Fibroblast of skin of abdomen (primary cell): Measurements from ENCODE around the gene ARHGAP44. TPM values are rescaled to one million over a fixed set of nuclear protein-coding genes. Genes with fewer than 3 reads are reported as not detected.

Experiments
- DNase-seq: peaks from one replicate; pipeline ENCODE4 v3.0.0-alpha.2; 2013
- polyA plus RNA-seq, 2 experiments: library from polyadenylated mRNA; unstranded; fragments of 120-200 nt; gene quantifications; one replicate each; pipeline ENCODE4 v1.2.1, GENCODE V29; 2013; ENCODE audit not compliant: insufficient read length in 2 of 2

Gene ARHGAP44, protein sequence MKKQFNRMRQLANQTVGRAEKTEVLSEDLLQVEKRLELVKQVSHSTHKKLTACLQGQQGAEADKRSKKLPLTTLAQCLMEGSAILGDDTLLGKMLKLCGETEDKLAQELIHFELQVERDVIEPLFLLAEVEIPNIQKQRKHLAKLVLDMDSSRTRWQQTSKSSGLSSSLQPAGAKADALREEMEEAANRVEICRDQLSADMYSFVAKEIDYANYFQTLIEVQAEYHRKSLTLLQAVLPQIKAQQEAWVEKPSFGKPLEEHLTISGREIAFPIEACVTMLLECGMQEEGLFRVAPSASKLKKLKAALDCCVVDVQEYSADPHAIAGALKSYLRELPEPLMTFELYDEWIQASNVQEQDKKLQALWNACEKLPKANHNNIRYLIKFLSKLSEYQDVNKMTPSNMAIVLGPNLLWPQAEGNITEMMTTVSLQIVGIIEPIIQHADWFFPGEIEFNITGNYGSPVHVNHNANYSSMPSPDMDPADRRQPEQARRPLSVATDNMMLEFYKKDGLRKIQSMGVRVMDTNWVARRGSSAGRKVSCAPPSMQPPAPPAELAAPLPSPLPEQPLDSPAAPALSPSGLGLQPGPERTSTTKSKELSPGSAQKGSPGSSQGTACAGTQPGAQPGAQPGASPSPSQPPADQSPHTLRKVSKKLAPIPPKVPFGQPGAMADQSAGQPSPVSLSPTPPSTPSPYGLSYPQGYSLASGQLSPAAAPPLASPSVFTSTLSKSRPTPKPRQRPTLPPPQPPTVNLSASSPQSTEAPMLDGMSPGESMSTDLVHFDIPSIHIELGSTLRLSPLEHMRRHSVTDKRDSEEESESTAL
- polyA plus RNA-seq (2013, experiment 1 of 2; ENCODE audit: insufficient read length), result 1.2 TPM
- polyA plus RNA-seq (2013, experiment 2 of 2; ENCODE audit: insufficient read length), result 1.7 TPM

DNA sequence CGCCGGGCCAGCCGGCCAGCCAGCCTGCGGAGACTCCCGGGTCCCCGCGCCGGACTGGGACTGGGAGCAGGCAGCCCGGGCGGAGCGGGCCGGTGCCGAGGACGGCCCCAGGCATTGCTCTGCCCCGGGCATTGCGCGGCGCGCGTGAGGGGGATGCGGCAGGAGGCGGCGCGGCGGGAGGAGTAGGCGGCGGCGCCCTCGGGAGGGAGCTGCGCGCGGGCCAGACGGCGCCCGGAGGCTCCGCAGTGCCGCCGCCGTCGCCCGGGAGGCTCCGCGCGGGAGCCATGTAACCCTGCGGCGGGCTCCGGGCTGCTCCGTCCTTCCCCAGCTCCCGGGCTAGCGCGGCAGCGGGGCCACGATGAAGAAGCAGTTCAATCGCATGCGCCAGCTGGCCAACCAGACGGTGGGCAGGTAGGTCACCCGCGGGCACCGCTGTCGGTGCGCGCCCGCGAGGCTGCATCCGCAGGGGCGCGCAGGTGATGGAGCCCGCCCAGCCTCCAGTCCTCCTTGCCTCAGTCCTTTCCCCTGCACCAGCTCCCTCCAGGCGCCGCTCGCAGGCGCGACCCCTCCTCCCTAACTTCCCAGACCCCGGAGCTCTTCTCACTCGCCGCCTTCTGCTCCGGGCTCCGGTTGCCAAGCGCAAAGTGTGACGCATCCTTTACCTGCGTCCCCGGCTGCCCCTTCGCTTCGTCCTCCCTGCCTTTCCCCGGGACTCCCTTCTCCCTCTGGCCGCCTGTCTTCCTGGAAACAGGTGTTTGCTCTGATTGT lies at the start of gene ARHGAP44:
Gene ARHGAP44, plus strand, starts transcription at position 18 of the 768 bp plus-strand sequence. Its CDS starts 341 bp downstream, at position 359.
- DNase-seq, result peak; percentile 50

DNA sequence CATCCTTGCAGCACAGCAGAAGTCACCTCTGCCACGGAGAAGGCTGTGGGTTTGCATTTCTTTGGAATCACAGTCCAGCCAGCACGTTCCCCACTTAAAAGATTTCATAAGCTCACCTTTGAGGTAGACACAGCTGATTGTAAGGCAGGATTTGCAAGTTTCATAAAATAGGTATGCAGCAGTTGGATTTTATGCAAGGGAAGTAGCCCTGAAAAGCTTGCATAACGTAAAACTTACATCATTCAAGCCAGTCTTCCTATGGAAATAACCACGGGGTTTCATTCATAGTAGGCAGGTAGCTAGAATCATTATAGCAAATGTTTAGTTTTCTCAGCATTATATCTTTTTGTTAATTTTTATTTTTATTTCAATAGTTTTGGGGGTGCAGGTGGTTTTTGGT lies 49.8 kb upstream of the ARHGAP44 start:
- DNase-seq, result no peak

DNA sequence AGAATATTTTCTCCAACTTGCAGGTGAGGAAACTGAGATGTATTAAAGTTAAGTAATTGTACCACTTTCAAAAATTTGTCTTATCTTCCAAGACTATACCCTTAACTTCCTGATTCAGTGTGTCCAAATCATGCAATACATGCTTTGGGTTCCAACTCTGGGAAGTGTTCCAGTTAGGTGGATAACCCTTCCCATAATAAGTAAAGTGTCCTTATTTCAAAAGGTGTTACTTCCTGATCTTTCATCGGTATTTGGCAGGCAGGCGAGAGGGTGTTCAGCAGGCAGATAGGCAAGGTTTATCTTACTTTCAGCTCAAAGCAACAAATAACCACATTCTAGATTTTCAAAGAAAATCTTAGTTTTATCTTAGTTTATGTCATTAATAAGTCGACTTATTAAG lies 46.3 kb upstream of the ARHGAP44 start:
- no peak for DNase-seq

DNA sequence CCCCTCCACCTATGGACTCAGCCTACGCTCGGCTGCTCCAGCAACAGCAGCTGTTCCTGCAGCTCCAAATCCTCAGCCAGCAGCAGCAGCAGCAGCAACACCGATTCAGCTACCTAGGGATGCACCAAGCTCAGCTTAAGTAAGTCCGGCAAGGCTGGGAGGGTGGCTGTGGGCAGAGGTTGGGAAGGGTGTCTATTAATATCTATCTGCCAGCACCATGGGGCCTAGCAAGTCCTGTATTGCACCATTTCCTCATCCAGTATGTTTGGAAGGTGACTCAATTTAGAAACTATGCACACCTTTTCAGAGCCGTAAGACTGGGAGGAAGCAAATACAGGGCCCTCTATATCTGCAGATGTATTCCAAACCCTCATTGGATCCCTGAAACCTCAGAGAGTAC lies 45.0 kb upstream of the ARHGAP44 start:
- DNase-seq, result peak; percentile 22

DNA sequence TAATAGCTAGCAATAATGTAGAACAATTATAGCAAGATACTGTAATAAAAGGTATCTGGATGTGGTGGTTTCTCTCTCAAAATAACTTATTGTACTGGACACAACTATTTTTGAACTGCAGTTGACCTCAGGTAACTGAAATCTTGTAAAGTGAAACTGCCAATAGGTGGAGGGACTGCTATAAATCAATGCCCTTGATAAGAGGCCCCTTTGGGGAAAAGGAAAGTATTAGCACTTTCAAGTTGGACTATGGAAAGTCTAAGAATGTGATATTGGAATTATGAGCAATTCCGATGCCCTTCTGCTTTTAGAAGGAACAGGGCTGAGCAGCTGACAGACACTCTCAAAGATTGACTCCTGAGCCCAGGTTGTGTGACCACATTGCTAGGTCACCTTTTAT lies 44.5 kb upstream of the ARHGAP44 start:
- no peak for DNase-seq

DNA sequence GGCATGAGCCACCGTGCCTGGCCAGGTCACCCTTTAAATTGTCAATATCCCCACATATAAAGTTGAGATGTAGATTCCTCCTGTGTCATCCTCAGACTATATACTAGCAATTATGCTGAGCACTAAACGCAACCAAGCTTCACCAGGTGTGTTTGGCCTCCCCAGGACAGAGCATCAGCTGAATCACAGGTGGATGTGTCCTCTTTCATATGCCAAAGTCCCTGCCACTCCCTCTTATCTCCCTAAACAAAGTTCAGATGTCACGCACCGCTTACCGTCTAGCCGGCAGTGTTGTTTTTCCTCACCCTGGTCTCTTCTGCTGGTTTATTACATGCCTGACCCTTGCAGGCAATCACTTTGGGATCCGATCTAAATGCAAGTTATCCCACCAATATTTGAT lies 43.8 kb upstream of the ARHGAP44 start:
- no peak for DNase-seq

DNA sequence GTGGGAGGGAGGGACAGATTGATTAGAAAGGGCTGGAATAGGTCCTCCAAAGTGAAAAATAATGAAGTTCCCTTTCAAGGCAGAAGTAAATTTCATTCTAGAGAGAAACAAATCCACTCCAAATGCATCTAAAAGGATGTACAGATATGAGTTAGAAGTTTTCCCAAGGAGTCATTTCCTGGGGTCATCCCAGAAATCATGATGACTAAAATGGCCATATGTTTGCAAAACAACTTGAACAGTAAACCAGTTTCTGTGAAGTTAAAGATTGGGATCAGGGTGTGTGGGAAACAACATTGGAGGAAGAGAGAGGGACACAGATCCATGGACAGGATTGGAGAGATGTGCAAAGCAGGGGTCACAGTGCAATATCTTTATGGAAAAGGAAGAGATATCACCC lies 32.5 kb upstream of the ARHGAP44 start:
- DNase-seq, result peak; percentile 18

DNA sequence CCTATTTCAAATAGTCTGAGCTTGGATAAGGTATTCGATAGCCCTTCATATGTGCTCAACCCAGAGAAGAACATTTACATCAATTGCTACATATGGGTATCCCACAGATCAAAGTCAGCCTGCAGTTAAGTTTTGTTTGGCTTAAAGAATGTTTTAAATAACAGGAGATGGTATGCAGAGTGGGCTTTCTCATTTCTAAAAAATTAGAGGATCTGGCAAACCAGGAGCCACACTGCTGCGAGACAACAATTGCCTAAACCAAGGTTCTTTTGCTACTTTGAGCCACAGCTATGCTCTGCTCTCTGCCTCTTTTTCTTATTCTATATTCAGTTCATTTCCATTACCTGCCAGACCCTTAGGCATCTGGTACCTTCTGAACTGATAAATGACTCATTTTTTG lies 30.2 kb upstream of the ARHGAP44 start:
- no peak for DNase-seq

DNA sequence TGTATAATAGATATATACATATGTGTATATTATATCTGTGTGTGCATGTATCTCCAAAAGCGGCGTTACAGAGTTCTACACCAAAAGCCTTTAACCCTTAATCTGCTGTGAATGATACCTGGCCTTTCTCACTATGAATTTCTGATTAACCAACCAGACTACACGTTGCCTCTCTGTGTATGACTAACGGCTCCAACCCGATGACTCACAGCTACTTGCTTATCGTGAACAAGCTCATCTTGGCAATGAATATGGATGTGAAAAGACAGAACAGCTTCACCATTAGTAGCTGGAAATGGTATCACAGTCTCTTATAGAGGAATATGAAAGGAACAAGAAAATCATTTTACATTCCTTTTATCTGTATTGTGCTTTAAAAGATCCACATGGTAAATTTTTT lies 23.8 kb upstream of the ARHGAP44 start:
- DNase-seq, result peak; percentile 85

DNA sequence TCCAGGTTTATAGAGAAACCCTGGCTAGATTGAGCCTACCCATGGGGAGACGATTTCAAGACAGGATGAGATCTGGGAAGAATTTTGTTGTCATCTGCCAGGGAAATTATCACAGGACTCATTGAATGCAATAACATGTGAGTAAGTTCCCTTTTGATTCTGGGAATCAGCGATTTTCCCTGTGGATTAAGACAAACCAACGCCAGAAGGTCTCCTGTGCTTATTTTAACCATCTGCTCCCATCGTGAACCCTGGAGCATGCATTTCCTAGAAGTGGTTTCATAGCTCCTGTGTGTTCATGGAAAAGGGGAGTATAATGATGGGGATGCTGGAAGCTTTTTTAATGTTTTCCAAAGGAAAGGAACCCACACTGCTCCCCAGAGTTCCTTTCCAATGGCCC lies 21.0 kb upstream of the ARHGAP44 start:
- no peak for DNase-seq

DNA sequence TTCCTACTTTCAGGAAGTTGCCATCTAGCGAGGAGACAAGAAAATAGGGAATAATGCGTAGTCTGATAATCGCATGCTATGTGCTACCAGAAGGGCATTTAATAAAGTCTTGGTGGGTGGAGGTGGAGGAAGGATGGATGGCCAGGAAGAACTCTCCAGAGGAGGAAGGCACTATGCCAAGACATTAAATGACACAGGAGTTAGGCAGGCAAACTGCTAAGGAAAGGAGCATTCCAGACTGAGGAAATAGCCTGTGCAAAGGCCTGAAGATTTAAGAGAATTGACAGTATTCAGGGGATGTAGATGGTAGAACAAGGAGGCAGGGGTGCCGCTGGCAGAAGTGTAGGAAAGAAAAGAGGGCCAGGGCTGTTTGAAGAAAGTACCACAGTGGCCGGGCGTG lies 19.3 kb upstream of the ARHGAP44 start:
- peak; percentile 30 for DNase-seq

DNA sequence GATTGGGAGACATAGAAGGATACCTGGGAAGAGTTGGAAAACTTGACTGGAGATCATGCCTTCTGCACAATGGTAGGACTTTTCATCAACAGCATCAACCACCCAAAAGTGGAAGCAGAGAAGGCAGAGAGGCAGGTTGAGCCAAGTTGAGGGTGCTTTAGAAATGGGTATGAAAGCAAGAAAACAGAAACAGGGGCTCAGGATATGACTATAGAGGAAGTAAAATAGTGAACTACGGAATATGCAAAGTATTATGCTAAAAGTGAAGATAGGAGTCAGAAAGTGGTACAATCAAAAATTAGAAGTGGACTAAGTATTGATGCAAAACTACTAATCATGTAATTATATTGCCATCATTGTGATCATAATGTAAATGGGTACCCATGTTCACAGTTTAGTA lies 16.1 kb upstream of the ARHGAP44 start:
- DNase-seq, result no peak

DNA sequence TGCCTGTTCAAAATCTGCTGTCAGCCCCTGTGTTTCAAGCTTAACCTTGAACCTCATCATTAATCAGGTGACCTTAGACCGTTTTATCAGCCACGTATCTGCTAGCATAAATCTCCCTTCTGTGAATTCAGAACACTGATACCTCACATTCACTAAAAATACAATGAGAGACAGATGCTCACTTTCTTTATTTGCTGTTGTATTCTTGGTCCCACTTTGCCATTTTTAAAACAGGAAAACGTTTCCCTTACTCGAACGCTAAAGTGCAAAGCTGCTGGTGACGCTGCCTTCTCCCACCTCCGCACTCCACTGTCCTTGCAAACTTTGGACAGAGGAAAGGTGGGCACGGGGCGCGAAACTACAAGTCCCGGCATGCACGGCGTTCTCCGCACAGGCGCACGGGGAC lies 220 bp upstream of the ARHGAP44 start:
- DNase-seq, result no peak

DNA sequence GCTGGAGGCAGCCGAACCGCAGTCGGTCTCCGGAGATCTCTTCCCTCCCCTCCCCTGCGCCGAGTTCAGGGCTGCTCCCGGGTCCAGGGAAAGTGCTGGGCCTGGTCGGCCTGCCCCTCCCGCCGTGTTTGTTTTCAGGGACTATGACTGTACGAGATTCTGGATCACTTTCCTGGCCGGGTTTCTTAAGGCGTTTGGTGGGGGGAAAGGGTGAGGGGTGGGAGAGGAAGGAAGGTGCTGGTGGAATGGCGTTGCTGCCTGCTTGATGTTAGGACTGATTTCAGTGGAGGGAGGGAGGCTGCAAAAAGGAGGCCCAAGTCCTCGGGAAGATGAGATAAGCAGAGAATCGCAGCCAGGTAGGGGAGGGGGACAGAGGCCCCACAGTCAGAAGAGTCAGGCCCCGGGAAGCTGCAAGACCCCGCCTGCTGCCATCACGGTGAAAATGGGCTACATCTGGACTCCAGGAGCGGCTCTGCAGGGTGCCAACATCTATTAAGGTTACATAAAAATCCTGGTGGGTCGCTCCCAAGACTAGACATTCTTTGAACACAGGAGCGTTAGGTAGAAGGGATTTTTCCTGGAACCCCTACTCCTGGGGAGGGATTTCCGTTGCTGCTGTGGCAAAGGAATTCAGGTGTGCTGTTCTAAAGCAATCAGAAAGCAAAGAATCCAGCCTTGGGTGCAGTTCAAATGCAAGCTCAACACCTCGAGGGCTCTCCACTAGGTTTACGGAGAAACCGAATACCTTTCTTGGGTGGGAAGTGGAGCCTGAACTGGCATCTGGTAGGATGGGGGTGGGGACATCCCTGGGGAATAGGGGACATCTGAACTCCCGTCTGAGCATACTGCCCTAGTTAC lies 1.2 kb downstream of the ARHGAP44 start:
- no peak for DNase-seq

DNA sequence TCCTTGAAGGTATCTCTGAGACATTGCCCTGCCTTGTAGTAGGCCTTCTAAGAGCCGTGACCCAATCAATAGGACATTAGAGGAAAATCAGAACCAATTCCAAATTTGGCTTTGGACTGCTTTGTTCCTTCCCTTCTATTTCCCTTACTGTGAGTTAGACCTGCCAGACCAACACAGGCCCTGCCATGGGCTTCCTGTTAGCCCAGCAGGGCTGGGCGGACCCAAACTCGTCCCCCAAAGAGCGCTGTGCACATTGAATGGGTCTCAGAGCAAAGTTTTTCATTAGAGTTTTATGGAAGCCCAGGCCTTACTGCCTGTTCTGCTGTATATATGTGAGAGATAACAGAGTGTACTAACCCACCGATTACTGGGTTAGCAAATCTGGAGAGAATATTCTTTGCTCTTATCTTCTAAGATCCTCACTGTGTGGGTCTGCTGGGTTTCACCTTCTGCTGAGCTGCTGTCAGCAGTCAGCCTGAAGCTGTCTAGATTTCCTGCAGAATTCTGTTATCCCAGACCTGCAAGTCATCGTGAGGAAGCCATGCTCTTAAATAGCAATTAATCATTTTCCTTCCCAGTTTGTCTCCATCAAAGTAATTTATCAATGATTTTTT lies 5.7 kb downstream of the ARHGAP44 start:
- no peak for DNase-seq

DNA sequence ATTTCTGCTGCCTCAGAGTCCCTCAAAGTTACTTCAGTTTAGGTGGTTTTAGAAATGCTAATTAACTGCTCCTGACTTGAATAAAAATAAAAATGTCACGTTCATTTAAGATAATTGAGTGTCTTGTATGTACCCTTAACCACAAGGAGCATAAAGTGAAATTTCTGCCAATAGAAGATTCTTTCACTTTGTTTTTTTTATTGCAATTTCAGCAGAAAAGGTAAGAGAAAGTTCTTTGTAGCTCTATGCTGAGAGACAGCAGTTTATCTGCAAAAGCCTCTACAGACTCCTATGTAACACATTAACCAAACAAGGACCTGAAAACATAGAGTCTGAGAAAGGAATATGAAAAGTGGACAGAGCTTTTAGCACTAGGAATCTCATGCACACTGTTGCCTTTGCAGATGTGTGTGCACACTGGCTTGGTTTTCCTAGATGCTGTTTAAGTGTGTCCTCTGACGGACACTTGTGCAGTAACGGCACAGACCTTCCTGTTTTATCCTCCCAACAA lies 11.6 kb downstream of the ARHGAP44 start:
- no peak for DNase-seq

DNA sequence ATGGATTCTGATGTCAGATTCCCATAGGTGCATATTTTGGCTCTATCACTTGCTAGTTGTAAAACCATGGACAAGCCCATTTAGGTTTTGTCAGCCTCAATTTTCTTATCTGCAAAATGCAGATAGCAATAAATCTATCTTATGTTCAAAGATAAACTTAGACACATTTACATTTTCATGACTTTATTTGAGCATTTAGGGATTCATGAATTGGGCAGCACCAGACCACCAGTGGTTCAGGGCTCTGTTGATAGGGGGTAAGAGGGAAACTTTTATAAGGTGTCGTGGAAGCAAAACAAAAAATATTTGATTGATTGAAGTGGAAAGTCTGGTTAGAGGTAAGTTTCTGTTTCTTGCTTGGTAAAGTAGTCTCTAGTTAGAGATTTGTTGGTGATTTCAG lies 17.3 kb downstream of the ARHGAP44 start:
- no peak for DNase-seq

DNA sequence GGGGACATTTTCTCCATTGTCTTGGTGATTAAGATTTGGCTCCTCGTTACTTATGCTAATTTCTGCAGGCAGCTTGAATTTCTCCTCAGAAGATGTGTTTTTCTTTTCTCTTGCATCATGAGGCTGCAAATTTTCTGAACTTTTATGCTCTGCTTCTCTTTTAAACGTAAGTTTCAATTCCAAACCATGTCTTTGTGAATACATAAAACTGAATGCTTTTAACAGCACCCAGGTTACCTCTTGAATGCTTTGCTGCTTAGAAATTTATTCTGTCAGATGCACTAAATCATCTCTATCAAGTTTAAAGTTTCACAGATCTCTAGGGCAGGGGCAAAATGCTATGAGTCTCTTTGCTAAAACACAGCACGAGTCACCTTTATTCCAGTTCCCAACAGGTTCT lies 19.4 kb downstream of the ARHGAP44 start:
- no peak for DNase-seq

DNA sequence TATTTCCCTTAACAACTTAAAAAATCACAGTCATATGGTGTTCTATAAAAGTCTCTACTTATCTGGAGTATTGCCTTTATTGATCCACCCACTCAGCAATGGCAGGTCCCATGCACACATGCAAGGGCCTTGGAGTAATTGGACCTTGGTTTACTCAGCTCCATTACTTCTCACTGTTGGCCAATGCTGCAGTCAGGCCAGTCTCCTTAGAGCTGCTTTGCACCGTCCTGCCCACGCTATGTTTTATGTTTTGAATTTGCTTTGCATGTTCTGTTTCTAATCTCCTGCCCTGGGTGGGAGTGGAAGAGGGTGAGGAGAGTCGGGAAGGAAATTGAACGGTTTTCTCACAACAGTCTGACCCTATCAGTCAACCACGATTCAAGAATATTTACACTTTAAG lies 23.6 kb downstream of the ARHGAP44 start:
- no peak for DNase-seq

DNA sequence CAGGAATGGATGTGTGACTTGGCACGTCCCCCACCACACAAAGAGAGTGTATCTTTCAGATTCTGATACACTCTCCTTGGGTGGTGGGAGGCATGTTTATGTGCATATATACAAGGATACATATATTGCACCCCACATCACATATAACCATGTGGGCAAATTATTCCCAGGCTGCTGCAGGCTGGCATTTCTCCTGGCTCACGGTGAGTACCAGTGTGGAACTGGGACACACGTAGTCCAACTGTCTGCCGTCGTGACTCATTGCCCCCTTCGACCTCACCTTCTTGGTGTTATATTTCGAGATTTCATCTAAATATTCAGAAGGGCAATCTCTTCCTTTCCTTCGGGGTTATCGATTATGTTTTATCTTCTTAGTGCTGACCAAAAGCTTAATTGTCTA lies 24.4 kb downstream of the ARHGAP44 start:
- DNase-seq, result no peak

DNA sequence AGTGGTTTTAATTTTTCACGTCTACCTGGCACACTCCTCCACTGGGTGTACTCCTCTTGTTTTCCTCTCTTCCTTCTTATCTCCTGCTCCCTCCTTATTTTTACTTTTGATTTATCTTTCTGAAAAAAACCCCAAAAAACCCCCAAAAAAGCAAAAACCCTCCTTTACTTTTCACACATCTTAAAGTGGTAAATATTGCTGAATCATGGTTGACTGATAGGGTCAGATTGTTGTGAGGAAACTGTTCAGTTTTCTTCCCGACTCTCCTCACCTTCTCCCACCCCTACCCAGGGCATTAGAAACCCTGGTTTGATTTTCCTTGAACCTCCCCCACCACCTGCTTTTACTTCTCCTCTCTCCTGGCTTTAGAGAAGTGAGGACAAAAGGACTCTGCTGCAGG lies 25.4 kb downstream of the ARHGAP44 start:
- DNase-seq, result no peak
